Stimulated activated CD8-positive, alpha-beta memory T cell treated with anti-CD3 and anti-CD28 coated beads, Interleukin-15, amount 100 ng/mL, for 1 hour (primary cell): ENCODE results near the gene CRTC1.

ENCODE experiments used
- DNase-seq: peaks from one replicate; pipeline ENCODE4 v3.0.0-alpha.2; 2020; ENCODE audit warnings: low read depth

CRTC1 gene

GRCh38 chr19:18770663-18771327 is 87.3 kb downstream of the CRTC1 start:
- DNase-seq = no peak

- no peak for DNase-seq
Measured at GRCh38 chr19:18771328-18772242, 88.1 kb downstream of the CRTC1 start.

GRCh38 chr19:18772620-18773587 is 89.4 kb downstream of the CRTC1 start:
- no peak for DNase-seq

- no peak for DNase-seq
Measured at GRCh38 chr19:18773682-18774081, 90.2 kb downstream of the CRTC1 start.

- no peak for DNase-seq
Measured at GRCh38 chr19:18774107-18774506, 90.6 kb downstream of the CRTC1 start.

GRCh38 chr19:18774782-18775444 is 91.4 kb downstream of the CRTC1 start:
- no peak for DNase-seq

GRCh38 chr19:18775586-18776287 is 92.3 kb downstream of the CRTC1 start:
- no peak for DNase-seq

- DNase-seq = no peak
Measured at GRCh38 chr19:18776288-18776594, 92.8 kb downstream of the CRTC1 start.

- DNase-seq = no peak
Measured at GRCh38 chr19:18776736-18777135, 93.3 kb downstream of the CRTC1 start.

GRCh38 chr19:18777301-18778075 is 94.0 kb downstream of the CRTC1 start:
- no peak for DNase-seq

- no peak for DNase-seq
Measured at GRCh38 chr19:18778076-18778389, 94.6 kb downstream of the CRTC1 start.

GRCh38 chr19:18778826-18779495 is 95.5 kb downstream of the CRTC1 start:
- no peak for DNase-seq

GRCh38 chr19:18780081-18780480 is 96.6 kb downstream of the CRTC1 start:
- no peak for DNase-seq

- no peak for DNase-seq
Measured at GRCh38 chr19:18780631-18781030, 97.2 kb downstream of the CRTC1 start.

- DNase-seq = no peak
Measured at GRCh38 chr19:18781047-18781600, 97.6 kb downstream of the CRTC1 start.

GRCh38 chr19:18781885-18782527 is 98.5 kb downstream of the CRTC1 start:
- DNase-seq = no peak

- no peak for DNase-seq
Measured at GRCh38 chr19:18782559-18783225, 99.2 kb downstream of the CRTC1 start.

- DNase-seq = no peak
Measured at GRCh38 chr19:18783958-18784785, 100.7 kb downstream of the CRTC1 start.
